MM.1S (cell line): ENCODE measurements around the gene LMO7.

Experiments
- EZH2 ChIP-seq: fragments of 300-600 bp; sonication (generic); optimal IDR thresholded peaks from 2 replicates; pipeline ENCODE3; 2017; ENCODE audit warnings: low read depth, mild to moderate bottlenecking, antibody characterized with exemption, low read length, mixed read lengths
- EZH2phosphoT487 ChIP-seq: fragments of 300-600 bp; sonication (generic); IDR thresholded peaks from 2 replicates; pipeline ENCODE4 v1.6.1; 2018; ENCODE audit warnings: antibody characterized with exemption, low read length
- TF ChIP-seq, protein P1 (sequence below): fragments of 300-600 bp; sonication (generic); IDR thresholded peaks from 2 replicates; pipeline ENCODE4 v1.5.1; 2016; ENCODE audit warnings: antibody characterized with exemption, low read length, mixed read lengths

DNA sequence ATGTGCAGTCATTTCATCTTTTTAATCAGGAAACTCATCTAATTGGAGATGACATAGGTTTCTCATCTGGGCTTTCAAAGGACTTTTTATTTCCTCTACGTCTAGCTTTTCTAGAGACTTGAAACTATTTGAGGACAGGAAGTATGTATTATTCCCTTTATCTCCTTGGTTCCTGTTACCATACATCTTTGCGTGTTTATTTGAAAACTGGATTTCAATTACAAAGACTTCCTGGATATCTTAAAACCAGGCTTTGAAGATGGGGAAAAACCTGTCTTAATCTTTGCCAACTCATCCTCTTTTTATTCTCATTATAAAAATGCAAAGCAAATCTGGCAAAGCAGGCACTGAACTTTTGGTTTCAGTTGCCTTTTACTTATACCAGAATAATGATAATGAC is 130.5 kb downstream of the LMO7 start:
- TF ChIP-seq, protein P1, sequence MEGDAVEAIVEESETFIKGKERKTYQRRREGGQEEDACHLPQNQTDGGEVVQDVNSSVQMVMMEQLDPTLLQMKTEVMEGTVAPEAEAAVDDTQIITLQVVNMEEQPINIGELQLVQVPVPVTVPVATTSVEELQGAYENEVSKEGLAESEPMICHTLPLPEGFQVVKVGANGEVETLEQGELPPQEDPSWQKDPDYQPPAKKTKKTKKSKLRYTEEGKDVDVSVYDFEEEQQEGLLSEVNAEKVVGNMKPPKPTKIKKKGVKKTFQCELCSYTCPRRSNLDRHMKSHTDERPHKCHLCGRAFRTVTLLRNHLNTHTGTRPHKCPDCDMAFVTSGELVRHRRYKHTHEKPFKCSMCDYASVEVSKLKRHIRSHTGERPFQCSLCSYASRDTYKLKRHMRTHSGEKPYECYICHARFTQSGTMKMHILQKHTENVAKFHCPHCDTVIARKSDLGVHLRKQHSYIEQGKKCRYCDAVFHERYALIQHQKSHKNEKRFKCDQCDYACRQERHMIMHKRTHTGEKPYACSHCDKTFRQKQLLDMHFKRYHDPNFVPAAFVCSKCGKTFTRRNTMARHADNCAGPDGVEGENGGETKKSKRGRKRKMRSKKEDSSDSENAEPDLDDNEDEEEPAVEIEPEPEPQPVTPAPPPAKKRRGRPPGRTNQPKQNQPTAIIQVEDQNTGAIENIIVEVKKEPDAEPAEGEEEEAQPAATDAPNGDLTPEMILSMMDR, result no peak
- no peak for TF ChIP-seq EZH2
- no peak for TF ChIP-seq EZH2phosphoT487
